Stimulated activated CD8-positive, alpha-beta memory T cell treated with anti-CD3 and anti-CD28 coated beads, Interleukin-7, amount 100 ng/mL, for 24 hours (primary cell): ENCODE results near the gene STRADA.
"Not testable (repeated sequence)": the region's sequence is repeated elsewhere in the genome, so short reads cannot be mapped to it uniquely, and the experiment has no call there.

Experiments used
- DNase-seq: peaks from one replicate; pipeline ENCODE4 v3.0.0-alpha.2; 2020; ENCODE audit warnings: low read depth

Gene STRADA

DNA sequence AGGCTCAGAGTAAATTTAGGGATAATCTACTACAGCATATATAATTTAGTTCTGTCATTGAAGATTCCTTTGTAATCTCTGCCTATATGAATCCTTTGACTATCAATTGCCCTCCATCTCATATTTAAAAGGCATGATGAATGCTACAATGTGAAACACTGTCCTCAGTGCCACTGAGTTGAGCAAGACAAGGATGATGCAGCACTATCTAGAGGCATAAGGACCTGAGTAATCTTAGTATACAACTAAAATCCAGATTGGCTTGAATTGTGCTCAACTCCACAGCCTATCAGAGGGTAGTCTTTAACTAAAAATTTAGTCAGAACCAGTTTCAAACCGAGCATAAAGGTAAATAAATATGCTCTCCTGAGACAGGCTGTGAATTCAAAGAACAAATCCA is 11.6 kb upstream of the STRADA start:
- no peak for DNase-seq

- no peak for DNase-seq
Measured at GRCh38 chr17:63752707-63753106, 11.1 kb upstream of the STRADA start.

- DNase-seq = no peak
Measured at GRCh38 chr17:63751806-63752205, 10.2 kb upstream of the STRADA start.

DNA sequence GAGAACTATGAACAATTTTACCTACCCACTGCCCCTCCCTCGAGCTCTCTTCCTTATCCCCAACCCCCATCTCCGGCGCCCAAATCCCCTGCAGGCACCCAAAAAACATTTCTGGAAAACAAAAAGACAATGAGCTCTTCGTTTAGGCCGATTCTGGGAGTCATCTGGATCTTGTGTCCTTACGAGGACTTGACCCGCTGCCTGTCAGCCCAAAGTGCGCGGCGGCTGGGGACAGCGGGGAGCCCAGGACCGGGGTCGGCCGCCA is 524 bp downstream of the STRADA start:
- DNase-seq = no peak

GRCh38 chr17:63740464-63741142 is 996 bp downstream of the STRADA start:
- no peak for DNase-seq

GRCh38 chr17:63735691-63736090 is 5.9 kb downstream of the STRADA start:
- no peak for DNase-seq

DNA sequence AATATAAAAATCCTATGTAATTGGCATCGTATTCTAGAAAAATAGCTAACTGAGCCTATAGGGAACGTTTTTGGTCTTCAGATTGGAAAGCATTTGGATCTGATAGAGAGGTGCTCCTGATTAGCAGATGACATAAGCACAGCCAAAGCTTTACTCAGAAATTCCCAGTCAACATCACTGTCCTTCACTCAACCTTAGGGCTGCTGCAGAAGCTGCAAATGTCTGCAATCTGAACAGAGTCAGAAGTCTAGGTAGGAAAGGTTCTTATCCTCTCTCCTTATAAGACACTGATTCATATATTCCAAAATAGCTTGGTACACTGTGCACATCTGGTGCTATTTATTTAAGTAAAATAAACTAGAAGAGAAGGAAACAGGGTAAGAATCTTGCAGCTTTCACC is 19.2 kb downstream of the STRADA start:
- DNase-seq = no peak

DNA sequence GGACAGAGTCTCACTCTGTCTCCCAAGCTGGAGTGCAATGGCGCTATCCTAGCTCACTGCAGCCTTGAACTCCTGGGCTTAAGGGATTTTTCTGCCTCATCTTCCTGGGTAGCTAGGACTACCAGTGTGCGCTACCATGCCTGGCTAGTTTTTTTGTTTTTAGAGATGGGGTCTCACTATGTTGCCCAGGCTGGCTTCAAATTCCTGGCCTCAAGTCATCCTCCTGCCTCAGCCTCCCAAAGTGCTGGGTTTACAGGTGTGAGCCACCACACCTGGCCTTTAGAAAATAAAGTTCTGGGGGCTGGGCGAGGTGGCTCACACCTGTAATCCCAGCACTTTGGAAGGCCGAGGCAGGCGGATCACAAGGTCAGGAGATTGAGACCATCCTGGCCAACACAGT is 21.4 kb downstream of the STRADA start:
- DNase-seq = not testable (repeated sequence)

- no peak for DNase-seq
Measured at GRCh38 chr17:63718988-63719387, 22.6 kb downstream of the STRADA start.

- DNase-seq = no peak
Measured at GRCh38 chr17:63716426-63716825, 25.2 kb downstream of the STRADA start.

- no peak for DNase-seq
Measured at GRCh38 chr17:63714550-63715277, 26.9 kb downstream of the STRADA start.

GRCh38 chr17:63709110-63709509 is 32.5 kb downstream of the STRADA start:
- no peak for DNase-seq

GRCh38 chr17:63707151-63707550 is 34.4 kb downstream of the STRADA start:
- DNase-seq = no peak

GRCh38 chr17:63706336-63707082 is 35.1 kb downstream of the STRADA start:
- DNase-seq = no peak

- DNase-seq = no peak
Measured at GRCh38 chr17:63705657-63706056, 35.9 kb downstream of the STRADA start.

DNA sequence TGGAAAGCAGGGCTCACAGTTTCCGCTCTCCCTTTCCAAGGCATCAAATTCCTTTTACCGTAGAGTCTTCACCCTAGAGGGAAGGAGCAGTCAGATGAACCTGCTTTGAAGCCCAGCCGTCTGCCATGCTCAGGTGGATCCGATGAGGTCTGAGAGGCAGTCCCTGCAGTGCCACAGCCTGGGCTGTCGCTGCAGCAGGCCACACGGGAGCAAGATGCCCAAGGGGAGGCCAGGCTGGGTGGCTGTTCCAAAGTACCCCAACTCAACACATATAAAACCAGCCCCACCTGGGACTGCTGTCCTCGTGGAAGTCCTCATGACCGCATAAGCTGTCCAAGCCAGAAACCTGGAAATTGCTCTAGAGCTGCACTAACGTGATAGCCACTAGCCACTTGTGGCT is 36.8 kb downstream of the STRADA start:
- DNase-seq = no peak

DNA sequence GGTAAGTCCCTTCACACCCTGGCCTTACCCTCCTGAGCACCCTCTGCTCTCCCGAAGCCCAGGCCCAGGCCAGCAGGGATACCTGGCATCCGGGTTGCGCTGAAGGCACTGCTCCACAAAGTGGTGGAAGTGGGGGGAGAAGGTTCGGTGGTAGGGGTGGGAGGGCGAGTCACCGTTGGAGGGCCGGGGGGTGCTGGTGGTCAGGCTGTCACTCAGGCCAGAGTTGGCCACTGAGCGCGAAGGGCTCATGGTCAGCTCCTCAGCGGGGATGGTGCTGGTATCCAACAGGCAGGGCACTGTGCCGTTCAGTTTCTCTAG is 37.4 kb downstream of the STRADA start:
- DNase-seq = no peak

GRCh38 chr17:63703556-63704258 is 37.9 kb downstream of the STRADA start:
- DNase-seq = no peak

DNA sequence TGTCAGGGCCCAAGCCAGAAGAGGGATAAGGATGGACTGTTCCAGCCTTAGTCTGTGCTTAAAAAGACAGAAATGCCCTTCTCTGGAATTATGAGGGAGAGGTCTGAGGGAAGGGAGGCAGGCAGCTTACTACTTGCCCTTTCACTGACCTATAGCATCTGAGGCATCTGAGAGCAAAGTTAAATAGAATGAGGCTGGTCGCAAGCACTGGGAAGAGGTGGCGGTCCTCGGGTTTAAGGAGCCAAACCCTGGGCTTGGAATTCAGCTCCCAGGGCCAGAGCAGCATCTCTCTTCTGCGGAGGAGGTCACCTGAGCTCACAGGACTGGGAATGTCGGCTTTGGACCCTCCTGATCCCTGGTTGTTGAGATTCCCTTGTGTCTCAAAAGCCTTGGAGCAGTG is 38.6 kb downstream of the STRADA start:
- no peak for DNase-seq

DNA sequence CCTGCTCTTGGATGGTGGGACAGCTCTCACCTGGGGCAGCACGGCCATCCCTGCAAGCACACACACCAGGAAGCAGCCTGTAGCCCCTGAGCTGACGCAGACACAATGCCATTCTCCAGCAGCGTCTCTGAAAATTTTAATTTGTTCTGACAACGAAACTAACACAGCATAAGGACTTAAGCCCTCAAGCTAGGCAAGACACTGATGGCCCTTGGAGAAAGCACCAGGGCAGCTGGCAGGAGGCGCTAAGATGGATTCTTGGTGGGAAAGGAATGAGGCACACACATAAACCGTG is 38.9 kb downstream of the STRADA start:
- DNase-seq = no peak

DNA sequence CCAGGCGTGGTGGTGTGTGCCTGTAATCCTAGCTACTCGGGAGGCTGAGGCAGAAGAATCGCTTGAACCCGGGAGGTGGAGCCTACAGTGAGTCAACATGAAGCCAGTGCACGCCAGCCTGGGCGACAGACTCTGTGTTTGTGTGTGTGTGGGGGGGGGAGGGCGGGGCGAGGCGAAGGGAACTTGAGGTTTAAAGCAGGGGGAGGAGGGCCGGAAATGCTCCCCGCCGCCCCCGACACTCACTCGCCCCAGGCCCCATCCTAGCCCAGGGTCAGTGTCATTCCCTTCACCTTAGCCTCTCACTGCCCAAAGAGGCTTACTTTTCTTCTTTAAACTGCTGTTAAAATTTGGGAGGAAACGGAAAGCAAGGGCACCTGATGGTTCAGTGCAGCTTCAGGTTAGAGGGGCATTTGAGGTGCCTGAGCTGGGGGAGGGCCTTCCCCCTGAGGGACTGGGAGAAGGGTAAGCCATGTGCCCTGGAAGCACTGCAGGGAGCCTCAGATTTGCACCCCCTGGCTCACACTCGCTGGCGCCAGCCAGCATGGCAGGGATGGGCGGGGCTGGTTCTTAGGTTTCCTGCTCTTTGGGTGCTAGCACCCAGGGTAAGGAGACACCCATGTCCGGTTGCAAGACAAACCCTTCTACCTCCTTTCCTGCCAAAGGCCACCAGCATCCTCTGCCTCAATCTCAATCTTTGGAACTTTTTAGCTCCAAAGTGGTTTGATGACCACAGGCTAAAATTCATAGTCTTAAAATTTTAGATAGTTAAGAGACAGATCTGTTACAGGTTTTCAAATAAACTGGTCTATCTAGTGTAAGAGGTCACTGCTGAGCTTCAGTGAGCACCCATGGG is 39.5 kb downstream of the STRADA start:
- DNase-seq = no peak

DNA sequence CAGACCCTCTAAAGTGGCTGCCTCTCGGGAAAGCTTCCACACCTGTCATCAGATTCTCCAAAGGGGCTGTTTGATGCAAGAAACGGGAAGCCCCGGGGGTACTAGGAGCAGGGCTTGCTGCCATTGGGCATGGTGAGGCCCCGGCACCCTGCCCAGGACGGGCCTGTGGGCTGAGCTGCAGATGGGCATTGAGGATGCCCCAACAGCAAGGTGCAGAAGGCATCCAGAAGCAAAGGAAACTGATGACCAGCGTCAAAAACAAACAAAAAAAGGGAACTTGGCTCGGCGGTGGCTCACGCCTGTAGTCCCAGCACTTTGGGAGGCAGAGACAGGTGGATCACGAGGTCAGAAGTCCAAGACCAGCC is 40.2 kb downstream of the STRADA start:
- no peak for DNase-seq
